ENCODE results near the gene EVX1.

- no peak for TF ChIP-seq BHLHE40 (IDR thresholded peaks at IDR 0.05; ENCODE audit: borderline replicate concordance)
- no peak for TF ChIP-seq NFRKB (IDR thresholded peaks at IDR 0.05)
- no peak for TF ChIP-seq SP1 (IDR thresholded peaks at IDR 0.05)
- TF ChIP-seq HDGF (IDR thresholded peaks at IDR 0.05; ENCODE audit: borderline replicate concordance), result no peak
- no peak for TF ChIP-seq LEF1 (IDR thresholded peaks at IDR 0.05; ENCODE audit: borderline replicate concordance)
Observed at GRCh38 chr7:27210441-27211083, 32.0 kb upstream of the EVX1 start.

All from HEK293T (cell line).